Endothelial cell of umbilical vein (primary cell): ENCODE results near the gene SUGCT. TPM values are rescaled to one million over a fixed set of nuclear protein-coding genes. Genes with fewer than 3 reads are reported as not detected.
"Not testable (repeated sequence)": the region's sequence is repeated elsewhere in the genome, so short reads cannot be mapped to it uniquely, and the experiment has no call there.

ENCODE experiments used
- BruUV-seq: library from RNA; stranded (reverse); fragments of 400-500 nt; replicated peaks from 2 replicates; lab custom pipeline; 2021; lab: Mats Ljungman, UMichigan
- CTCF ChIA-PET: fragments of 300-600, 350-600 bp; sonication (Branson Sonifier 250); formaldehyde crosslinking; loops from one replicate; lab custom pipeline; 2021; ENCODE audit warnings: antibody characterized with exemption, inconsistent platforms; lab: Charles Lee
- POLR2A ChIA-PET: fragments of 300-600, 350-600 bp; sonication (Branson Sonifier 250); formaldehyde crosslinking; loops from one replicate; lab custom pipeline; 2021; ENCODE audit warnings: antibody characterized with exemption, inconsistent platforms; lab: Charles Lee
- DNase-seq: peaks from one replicate; pipeline ENCODE4 v3.0.0-alpha.2; 2011; ENCODE audit warnings: low read depth, low spot score
- FAIRE-seq: peaks from 2 replicates; lab custom pipeline; 2011; peaks lifted over from hg19 to GRCh38; lab: Jason Lieb, UNC
- H2AFZ ChIP-seq: 2 replicates; pipeline ENCODE4 v1.6.0; 2012; ENCODE audit warnings: low read depth, low read length, control low read depth, inconsistent platforms
- H3K27ac ChIP-seq: 2 replicates; pipeline ENCODE4 v1.5.1; 2011; ENCODE audit warnings: low read depth, mild to moderate bottlenecking, control low read depth, low read length, moderate library complexity; ENCODE audit not compliant: insufficient read depth
- H3K27me3 ChIP-seq, 2 experiments: 2 replicates each; pipeline versions ENCODE4 v1.6.0 to v1.6.1; 2011; ENCODE audit warnings: low read length in 2 of 2, mixed read lengths in 1 of 2; ENCODE audit not compliant: control insufficient read depth in 2 of 2, insufficient read depth in 2 of 2
- H3K36me3 ChIP-seq, 2 experiments: 2 replicates in 1 of 2; 3 replicates in 1 of 2; pipeline ENCODE4 v1.5.1; 2011; ENCODE audit warnings: low read length in 2 of 2, mild to moderate bottlenecking in 1 of 2, moderate library complexity in 1 of 2; ENCODE audit not compliant: control insufficient read depth in 2 of 2, insufficient read depth in 2 of 2; ENCODE audit errors: extremely low read depth in 1 of 2
- H3K4me1 ChIP-seq: 3 replicates; pipeline ENCODE4 v1.5.1; 2011; ENCODE audit warnings: mild to moderate bottlenecking, low read length; ENCODE audit not compliant: control insufficient read depth, insufficient read depth; ENCODE audit errors: extremely low read depth
- H3K4me2 ChIP-seq: 2 replicates; pipeline ENCODE4 v1.6.1; 2011; ENCODE audit warnings: low read length, control low read depth, mixed read lengths; ENCODE audit not compliant: insufficient read depth
- H3K4me3 ChIP-seq, 3 experiments: fragments of 200-600 bp in 1 of 3; sonication (generic), shearing (Covaris generic) in 1 of 3; replicated peaks in 1 of 3; 2 replicates each; pipeline ENCODE4 v1.5.1; 2011 to 2016; ENCODE audit warnings: control low read depth in 3 of 3, low read length in 3 of 3, mild to moderate bottlenecking in 2 of 3, inconsistent platforms in 1 of 3, low read depth in 1 of 3, moderate library complexity in 1 of 3; ENCODE audit not compliant: insufficient read depth in 1 of 3
- H3K79me2 ChIP-seq: 2 replicates; pipeline ENCODE4 v1.6.0; 2012; ENCODE audit warnings: low read length, inconsistent platforms; ENCODE audit not compliant: control insufficient read depth, insufficient read depth
- H3K9ac ChIP-seq: replicated peaks from 2 replicates; pipeline ENCODE3; 2011; ENCODE audit warnings: low read length, control low read depth; ENCODE audit not compliant: insufficient read depth; ENCODE audit errors: extremely low read depth
- H3K9me1 ChIP-seq: replicated peaks from 3 replicates; pipeline ENCODE4 v1.6.0; 2011; ENCODE audit warnings: mild to moderate bottlenecking, low read length; ENCODE audit not compliant: control insufficient read depth, insufficient read depth; ENCODE audit errors: extremely low read depth
- H3K9me3 ChIP-seq: replicated peaks from 2 replicates; pipeline ENCODE4 v1.5.1; 2012; ENCODE audit warnings: low read length, inconsistent platforms; ENCODE audit not compliant: control insufficient read depth, insufficient read depth
- H4K20me1 ChIP-seq: replicated peaks from 2 replicates; pipeline ENCODE3; 2011; ENCODE audit warnings: mild to moderate bottlenecking, low read length; ENCODE audit not compliant: control insufficient read depth, insufficient read depth; ENCODE audit errors: extremely low read depth
- GATA2 ChIP-seq: IDR thresholded peaks from 2 replicates; pipeline ENCODE4 v1.7.0; 2011; ENCODE audit warnings: low read depth, mild to moderate bottlenecking, moderate library complexity, mixed read lengths, low read length; ENCODE audit not compliant: insufficient read length, insufficient read depth
- JUN ChIP-seq: IDR thresholded peaks from 2 replicates; pipeline ENCODE4 v1.6.1; 2011; ENCODE audit warnings: borderline replicate concordance, low read depth; ENCODE audit not compliant: insufficient read length, insufficient read depth
- MYC ChIP-seq: IDR thresholded peaks from one replicate; pipeline ENCODE4 v1.6.1; 2011; ENCODE audit warnings: mild to moderate bottlenecking, low read depth, low read length
- dilution Hi-C: fragments of 300-500 bp; cut with MboI; formaldehyde crosslinking; loops from one replicate; pipeline ENCODE4 v1.15.0; 2019; ENCODE audit warnings: low sequenced_read_pairs; ENCODE audit not compliant: extremely low pct_ligation_motif_present
- intact Hi-C: fragments of 100-400 bp; cut with micrococcal nuclease; formaldehyde crosslinking; loops from one replicate; pipeline ENCODE4 v1.10.0; 2022
- polyA plus RNA-seq, 4 experiments: library from polyadenylated mRNA; depleted of rRNA in 3 of 4; stranded (reverse) in 3 of 4; unstranded in 1 of 4; fragments of >200 nt; gene quantifications; 2 replicates each; pipeline versions ENCODE4 v1.2.1 to v1.2.3, GENCODE V29; 2011 to 2012; ENCODE audit warnings: missing spikeins in 1 of 4
- total RNA-seq: library from RNA; stranded (reverse); gene quantifications from 2 replicates; pipeline ENCODE4 v1.2.3, GENCODE V29; 2021

SUGCT gene
- total and polyA plus RNA-seq, 2 donors (not counting 3 experiments of a cell fraction or from before 2014, with no cell fraction given): 1.2 to 1.4 TPM

DNA sequence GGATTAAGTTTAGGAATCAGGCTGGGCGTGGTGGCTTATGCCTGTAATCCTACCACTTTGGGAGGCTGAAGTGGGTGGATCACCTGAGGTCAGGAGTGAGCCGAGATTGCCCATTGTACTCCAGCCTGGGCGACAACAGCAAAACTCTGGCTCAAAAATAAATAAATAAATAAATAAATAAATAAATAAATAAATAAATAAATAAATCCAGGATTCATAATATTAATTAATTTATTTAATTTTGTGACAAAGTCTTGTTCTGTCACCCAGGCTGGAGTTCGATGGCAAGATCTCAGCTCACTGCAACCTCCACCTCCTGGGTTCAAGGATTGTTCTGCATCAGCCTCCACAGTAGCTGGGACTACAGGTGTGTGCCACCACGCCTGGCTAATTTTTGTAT lies 4.2 kb downstream of the SUGCT start:
- Histone ChIP-seq H3K9me3 (no peaks in the 10 kb centered on the region), H3K9ac (no peak overlapping the region), H3K27ac (no peak overlapping the region), H3K79me2 (peaks cover 4% of the 10 kb centered on the region), H3K27me3 (no peaks in the 10 kb centered on the region), H2AFZ (no peak overlapping the region), H3K36me3 (no peaks in the 10 kb centered on the region), H3K4me3 (no peak overlapping the region), H3K9me1 (no peaks in the 10 kb centered on the region), H3K4me1 (peaks cover 3% of the 10 kb centered on the region), H4K20me1 (no peaks in the 10 kb centered on the region), H3K4me2 (no peak overlapping the region)
- no peak for TF ChIP-seq MYC
- no peak for TF ChIP-seq JUN
- TF ChIP-seq GATA2: no peak
- ChIA-PET POLR2A (no interaction called here), CTCF (no interaction called here)
- no TSS peak for BruUV-seq
- dilution Hi-C loops (no loop called here), intact Hi-C loops (loop anchor here (10.0 kb wide), 1 partner anchor 1566 kb away; the partner anchor contains the start of gene INHBA)
- DNase-seq: no peak
- no peak for FAIRE-seq

DNA sequence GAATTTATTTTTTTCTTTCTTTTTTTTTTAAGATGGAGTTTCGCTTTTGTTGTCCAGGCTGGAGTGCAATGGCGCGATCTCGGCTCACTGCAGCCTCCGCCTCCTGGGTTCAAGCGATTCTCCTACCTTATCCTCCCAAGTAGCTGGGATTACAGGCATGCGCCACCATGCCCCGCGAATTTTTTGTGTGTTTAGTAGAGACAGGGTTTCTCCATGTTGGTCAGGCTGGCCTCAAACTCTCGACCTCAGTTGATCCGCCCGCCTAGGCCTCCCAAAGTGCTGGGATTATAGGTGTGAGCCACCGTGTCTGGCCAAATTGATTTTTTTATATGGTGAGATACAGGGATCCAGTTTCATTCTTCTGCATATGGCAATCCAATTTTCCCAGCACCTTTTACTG lies 5.1 kb downstream of the SUGCT start:
- H4K20me1 ChIP-seq, H3K9me1 ChIP-seq, H3K36me3 ChIP-seq, H2AFZ ChIP-seq, H3K9ac ChIP-seq, FAIRE-seq, BruUV-seq, DNase-seq, CTCF ChIA-PET, H3K4me2 ChIP-seq, H3K4me1 ChIP-seq, H3K79me2 ChIP-seq, H3K4me3 ChIP-seq, H3K27me3 ChIP-seq, POLR2A ChIA-PET, H3K9me3 ChIP-seq, H3K27ac ChIP-seq, dilution Hi-C loops: not testable (repeated sequence)
- intact Hi-C loops: loop anchor here (10.0 kb wide), 1 partner anchor 1565 kb away; the partner anchor contains the start of gene INHBA

DNA sequence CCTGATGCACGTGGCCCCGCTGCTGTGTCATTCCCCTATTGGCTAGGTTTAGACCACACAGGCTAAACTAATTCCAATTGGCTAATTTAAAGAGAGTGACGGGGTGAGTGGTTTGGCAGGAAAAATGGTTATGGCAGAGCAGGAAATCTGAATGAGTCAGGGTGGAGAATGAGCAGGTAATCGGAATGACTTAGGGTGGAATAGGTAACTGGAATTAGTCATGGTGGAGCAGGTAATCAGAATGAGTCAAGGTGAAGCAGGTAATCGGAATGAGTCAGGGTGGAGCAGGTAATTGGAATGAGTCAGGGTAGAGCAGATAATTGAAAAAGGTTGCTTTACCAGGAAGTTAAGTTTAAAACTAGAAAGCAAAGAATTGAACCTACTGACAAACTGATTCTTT lies 7.1 kb downstream of the SUGCT start:
- H3K9me1 ChIP-seq, CTCF ChIA-PET, DNase-seq, H3K9ac ChIP-seq, intact Hi-C loops, FAIRE-seq, H3K79me2 ChIP-seq, H3K4me3 ChIP-seq, H3K27ac ChIP-seq, H2AFZ ChIP-seq, H3K4me1 ChIP-seq, BruUV-seq, H3K36me3 ChIP-seq, dilution Hi-C loops, POLR2A ChIA-PET, H3K9me3 ChIP-seq, H3K4me2 ChIP-seq, H3K27me3 ChIP-seq, H4K20me1 ChIP-seq: not testable (repeated sequence)

DNA sequence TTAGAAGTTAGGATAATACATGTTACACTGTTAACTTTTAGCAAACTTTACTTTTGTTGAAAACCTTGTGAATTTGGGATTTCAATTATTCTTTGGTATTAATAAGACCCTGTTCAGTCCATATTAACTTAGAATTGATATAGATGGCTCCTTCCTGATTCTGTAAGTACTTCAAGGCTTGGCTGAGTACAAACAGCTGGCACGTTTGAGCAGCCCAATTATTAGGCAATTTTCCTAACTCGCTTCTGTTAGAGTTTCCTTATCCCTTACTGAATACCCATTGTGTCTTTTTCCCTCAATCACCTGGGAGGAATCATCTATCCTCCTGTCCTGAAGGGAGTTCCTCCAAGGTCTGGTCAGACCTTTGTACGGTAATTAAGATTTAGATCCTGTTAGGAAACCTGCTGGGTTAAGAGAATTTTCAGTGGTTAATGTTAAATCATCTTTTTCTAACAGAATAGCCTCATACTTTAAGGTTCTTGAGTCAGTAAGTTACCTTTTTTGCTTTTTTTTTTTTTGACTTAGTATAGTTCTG lies 10.9 kb downstream of the SUGCT start:
- FAIRE-seq, H3K27me3 ChIP-seq, H4K20me1 ChIP-seq, intact Hi-C loops, H3K9ac ChIP-seq, BruUV-seq, H3K4me3 ChIP-seq, H3K9me3 ChIP-seq, H3K27ac ChIP-seq, H2AFZ ChIP-seq, DNase-seq, dilution Hi-C loops, H3K9me1 ChIP-seq, CTCF ChIA-PET, H3K4me2 ChIP-seq, H3K79me2 ChIP-seq, H3K4me1 ChIP-seq, POLR2A ChIA-PET, H3K36me3 ChIP-seq: not testable (repeated sequence)
